ENCODE results near the gene SLC25A34. TPM values are rescaled to one million over a fixed set of nuclear protein-coding genes. Genes with fewer than 3 reads are reported as not detected.
A peak's percentile ranks its signal among the peaks of the same experiment; 100 is the strongest.

SLC25A34 gene
- total RNA-seq, 1 experiment from 2014 or later = 1.1 TPM

DNA sequence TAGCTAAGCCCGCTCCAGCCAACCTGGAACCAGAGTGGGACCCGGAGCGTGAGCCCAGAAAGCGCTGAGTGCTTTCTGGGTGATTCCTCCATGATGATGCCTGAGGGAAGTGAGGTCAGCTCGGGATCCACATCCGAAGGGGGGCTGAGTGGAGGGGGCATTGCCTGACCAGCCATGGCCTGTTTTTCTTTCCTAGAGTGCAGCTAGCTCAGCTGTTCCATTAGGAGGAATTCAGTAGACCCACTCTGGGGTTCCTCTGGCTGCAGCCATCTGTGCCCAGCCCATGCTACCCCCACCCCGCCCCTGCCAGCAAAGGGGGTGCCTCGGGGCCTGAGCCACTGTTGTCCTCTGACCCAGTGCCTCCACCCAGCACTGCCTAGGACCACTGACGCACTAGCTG, 9.6 kb upstream of the SLC25A34 start (continued):
- TF ChIP-seq MLX (CRISPR knock-in tag; IDR thresholded peaks at IDR 0.05) (no peak), EMX1 (CRISPR knock-in tag; IDR thresholded peaks at IDR 0.05) (no peak), TP53 (CRISPR knock-in tag; IDR thresholded peaks at IDR 0.05) (no peak), AFF4 (CRISPR knock-in tag; IDR thresholded peaks at IDR 0.05; ENCODE audit: borderline replicate concordance) (no peak), TEAD1 (CRISPR knock-in tag; IDR thresholded peaks at IDR 0.05) (no peak)
- TF ChIP-seq, protein P1, sequence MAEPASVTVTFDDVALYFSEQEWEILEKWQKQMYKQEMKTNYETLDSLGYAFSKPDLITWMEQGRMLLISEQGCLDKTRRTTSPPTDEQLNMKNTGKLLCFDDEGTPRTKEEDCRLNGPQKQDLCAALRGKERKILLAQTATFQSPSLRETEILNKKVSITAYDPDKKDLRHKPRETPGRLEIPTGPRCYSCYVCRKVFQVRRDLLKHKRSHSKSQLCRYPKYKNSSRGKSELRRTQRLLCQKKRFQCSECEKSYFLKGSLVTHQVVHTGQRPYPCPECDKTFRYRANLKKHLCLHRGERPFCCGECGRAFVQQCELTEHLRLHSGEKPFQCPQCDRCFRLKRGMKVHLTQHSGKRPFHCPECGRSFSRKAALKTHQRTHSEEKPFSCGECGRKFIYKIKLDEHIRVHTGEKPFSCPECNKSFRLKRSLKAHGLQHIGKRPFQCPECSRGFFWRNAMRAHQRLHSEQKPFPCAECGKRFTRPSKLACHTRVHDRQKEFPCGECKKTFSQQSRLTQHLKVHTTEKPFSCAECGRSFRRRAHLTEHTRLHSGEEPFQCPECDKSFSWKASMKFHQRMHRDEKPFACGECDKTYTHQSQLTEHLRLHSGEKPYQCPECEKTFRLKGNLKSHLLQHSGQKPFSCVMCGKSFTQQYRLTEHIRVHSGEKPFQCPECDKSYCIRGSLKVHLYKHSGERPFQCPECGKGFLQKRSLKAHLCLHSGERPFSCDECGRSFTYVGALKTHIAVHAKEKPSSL (CRISPR knock-in tag; conservative IDR thresholded peaks at IDR 0.05) = no peak
- TF ChIP-seq, protein P2, sequence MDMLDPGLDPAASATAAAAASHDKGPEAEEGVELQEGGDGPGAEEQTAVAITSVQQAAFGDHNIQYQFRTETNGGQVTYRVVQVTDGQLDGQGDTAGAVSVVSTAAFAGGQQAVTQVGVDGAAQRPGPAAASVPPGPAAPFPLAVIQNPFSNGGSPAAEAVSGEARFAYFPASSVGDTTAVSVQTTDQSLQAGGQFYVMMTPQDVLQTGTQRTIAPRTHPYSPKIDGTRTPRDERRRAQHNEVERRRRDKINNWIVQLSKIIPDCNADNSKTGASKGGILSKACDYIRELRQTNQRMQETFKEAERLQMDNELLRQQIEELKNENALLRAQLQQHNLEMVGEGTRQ (CRISPR knock-in tag; IDR thresholded peaks at IDR 0.05) = no peak

DNA sequence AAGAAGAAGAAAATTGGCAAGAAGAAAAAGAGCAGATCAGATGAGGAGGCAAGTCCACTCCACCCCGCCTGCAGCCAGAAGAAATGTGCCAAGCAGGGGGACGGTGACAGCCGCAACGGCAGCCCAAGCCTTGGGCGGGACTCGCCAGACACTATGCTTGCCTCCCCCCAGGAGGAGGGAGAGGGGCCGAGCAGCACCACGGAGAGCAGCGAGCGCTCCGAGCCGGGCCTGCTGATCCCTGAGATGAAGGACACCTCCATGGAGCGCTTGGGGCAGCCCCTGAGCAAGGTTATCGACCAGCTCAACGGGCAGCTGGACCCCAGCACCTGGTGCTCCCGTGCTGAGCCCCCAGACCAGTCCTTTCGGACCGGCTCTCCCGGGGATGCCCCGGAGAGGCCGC, 9.0 kb upstream of the SLC25A34 start:
- TF ChIP-seq ZNF263 (CRISPR knock-in tag; IDR thresholded peaks at IDR 0.05; ENCODE audit: low read depth) (no peak), FOXP1 (CRISPR knock-in tag; IDR thresholded peaks at IDR 0.05; ENCODE audit: borderline replicate concordance) (no peak), JUN (CRISPR knock-in tag; IDR thresholded peaks at IDR 0.05) (no peak), HMGXB4 (CRISPR knock-in tag; IDR thresholded peaks at IDR 0.05) (no peak), ZSCAN18 (CRISPR knock-in tag; IDR thresholded peaks at IDR 0.05) (no peak)
- TF ChIP-seq, protein P3, sequence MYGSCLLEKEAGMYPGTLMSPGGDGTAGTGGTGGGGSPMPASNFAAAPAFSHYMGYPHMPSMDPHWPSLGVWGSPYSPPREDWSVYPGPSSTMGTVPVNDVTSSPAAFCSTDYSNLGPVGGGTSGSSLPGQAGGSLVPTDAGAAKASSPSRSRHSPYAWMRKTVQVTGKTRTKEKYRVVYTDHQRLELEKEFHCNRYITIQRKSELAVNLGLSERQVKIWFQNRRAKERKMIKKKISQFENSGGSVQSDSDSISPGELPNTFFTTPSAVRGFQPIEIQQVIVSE (CRISPR knock-in tag; IDR thresholded peaks at IDR 0.05; ENCODE audit: borderline replicate concordance) = no peak
- TF ChIP-seq, protein P4, sequence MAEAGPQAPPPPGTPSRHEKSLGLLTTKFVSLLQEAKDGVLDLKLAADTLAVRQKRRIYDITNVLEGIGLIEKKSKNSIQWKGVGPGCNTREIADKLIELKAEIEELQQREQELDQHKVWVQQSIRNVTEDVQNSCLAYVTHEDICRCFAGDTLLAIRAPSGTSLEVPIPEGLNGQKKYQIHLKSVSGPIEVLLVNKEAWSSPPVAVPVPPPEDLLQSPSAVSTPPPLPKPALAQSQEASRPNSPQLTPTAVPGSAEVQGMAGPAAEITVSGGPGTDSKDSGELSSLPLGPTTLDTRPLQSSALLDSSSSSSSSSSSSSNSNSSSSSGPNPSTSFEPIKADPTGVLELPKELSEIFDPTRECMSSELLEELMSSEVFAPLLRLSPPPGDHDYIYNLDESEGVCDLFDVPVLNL (CRISPR knock-in tag; IDR thresholded peaks at IDR 0.05; ENCODE audit: borderline replicate concordance, low read depth) = no peak
- Mint-ChIP-seq H3K36me3 (peaks cover 23% of the 10 kb centered on the region), H3K9me3 (no peaks in the 10 kb centered on the region), H3K27ac (no peak overlapping the region), H3K27me3 (ENCODE audit: low read depth) (no peaks in the 10 kb centered on the region), H3K4me3 (no peak overlapping the region), H3K4me1 (no peaks in the 10 kb centered on the region)
- POLR2A ChIA-PET = interaction anchor here (0.6 kb wide), 1 partner anchor 153 kb away, joined by 3 read pairs; no protein-coding TSS in a partner anchor
- CTCF ChIA-PET = no interaction called here
- DNase-seq (ENCODE audit: low spot score) (no peak), ATAC-seq (0 out of 2 replicates have a peak, but pooled peaks have one; percentile 22)

All from WTC11 (cell line).